GM21576 (cell line): ENCODE data around the gene JARID2.

Source experiments
- ATAC-seq: cut with Tn5 transposase; IDR thresholded peaks from one replicate; pipeline ENCODE4 v1.9.1; 2021; ENCODE audit warnings: mild to moderate bottlenecking, moderate library complexity; ENCODE audit not compliant: unreplicated experiment

Gene JARID2

GRCh38 chr6:15350386-15351083 lies 104.7 kb downstream of the JARID2 start:
- ATAC-seq: no peak

GRCh38 chr6:15351631-15352030 lies 105.8 kb downstream of the JARID2 start:
- no peak for ATAC-seq

- no peak for ATAC-seq
Observed at GRCh38 chr6:15352220-15352619, 106.4 kb downstream of the JARID2 start.

- ATAC-seq: no peak
Observed at GRCh38 chr6:15352845-15353244, 107.0 kb downstream of the JARID2 start.

GRCh38 chr6:15355683-15356099 lies 109.8 kb downstream of the JARID2 start:
- no peak for ATAC-seq

GRCh38 chr6:15356179-15356578 lies 110.3 kb downstream of the JARID2 start:
- no peak for ATAC-seq

GRCh38 chr6:15356937-15357336 lies 111.1 kb downstream of the JARID2 start:
- ATAC-seq: no peak

GRCh38 chr6:15357782-15358181 lies 111.9 kb downstream of the JARID2 start:
- no peak for ATAC-seq

GRCh38 chr6:15358579-15359327 lies 112.9 kb downstream of the JARID2 start:
- no peak for ATAC-seq

- peak; percentile 51 for ATAC-seq
Observed at GRCh38 chr6:15359335-15359862, 113.5 kb downstream of the JARID2 start.

GRCh38 chr6:15360300-15360699 lies 114.4 kb downstream of the JARID2 start:
- no peak for ATAC-seq

GRCh38 chr6:15361197-15361596 lies 115.3 kb downstream of the JARID2 start:
- ATAC-seq: no peak

- ATAC-seq: no peak
Observed at GRCh38 chr6:15362274-15363160, 116.6 kb downstream of the JARID2 start.

- ATAC-seq: no peak
Observed at GRCh38 chr6:15363164-15363522, 117.3 kb downstream of the JARID2 start.

- ATAC-seq: peak; percentile 43
Observed at GRCh38 chr6:15363523-15364400, 117.9 kb downstream of the JARID2 start.

- ATAC-seq: no peak
Observed at GRCh38 chr6:15364401-15365037, 118.7 kb downstream of the JARID2 start.

- ATAC-seq: no peak
Observed at GRCh38 chr6:15365273-15365687, 119.4 kb downstream of the JARID2 start.

GRCh38 chr6:15366003-15366535 lies 120.2 kb downstream of the JARID2 start:
- ATAC-seq: no peak

GRCh38 chr6:15366879-15367278 lies 121.0 kb downstream of the JARID2 start:
- no peak for ATAC-seq
